ENCODE results near the gene COL9A2.

The COL9A2 gene

GRCh38 chr1:40307186-40307585 is 9.9 kb downstream of the COL9A2 start:
- H3K36me3 Mint-ChIP-seq (ENCODE audit: low read depth) = peaks cover 1% of the 10 kb centered on the region
- H3K9me3 Mint-ChIP-seq = no peaks in the 10 kb centered on the region
- DNase-seq = no peak
- H3K27ac Mint-ChIP-seq = no peak overlapping the region
- no peaks in the 10 kb centered on the region for H3K4me1 Mint-ChIP-seq
- no peak for TF ChIP-seq CTCF (IDR thresholded peaks at IDR 0.05)
- no peak overlapping the region for H3K4me3 Mint-ChIP-seq
- peaks cover 4% of the 10 kb centered on the region for H3K27me3 Mint-ChIP-seq (ENCODE audit: low read depth, poor library complexity)

- no peak for TF ChIP-seq CTCF (IDR thresholded peaks at IDR 0.05)
- peaks cover 7% of the 10 kb centered on the region for H3K36me3 Mint-ChIP-seq (ENCODE audit: low read depth)
- DNase-seq = no peak
- no peaks in the 10 kb centered on the region for H3K4me1 Mint-ChIP-seq
- no peaks in the 10 kb centered on the region for H3K9me3 Mint-ChIP-seq
- no peak overlapping the region for H3K4me3 Mint-ChIP-seq
- peaks cover 4% of the 10 kb centered on the region for H3K27me3 Mint-ChIP-seq (ENCODE audit: low read depth, poor library complexity)
- no peak overlapping the region for H3K27ac Mint-ChIP-seq
These were observed 10.8 kb downstream of the COL9A2 start for GRCh38 chr1:40306296-40306695.

GRCh38 chr1:40305871-40306270 is 11.2 kb downstream of the COL9A2 start:
- no peaks in the 10 kb centered on the region for H3K4me1 Mint-ChIP-seq
- H3K27me3 Mint-ChIP-seq (ENCODE audit: low read depth, poor library complexity) = peaks cover 4% of the 10 kb centered on the region
- no peak for DNase-seq
- no peak overlapping the region for H3K4me3 Mint-ChIP-seq
- H3K36me3 Mint-ChIP-seq (ENCODE audit: low read depth) = peaks cover 7% of the 10 kb centered on the region
- H3K9me3 Mint-ChIP-seq = no peaks in the 10 kb centered on the region
- H3K27ac Mint-ChIP-seq = no peak overlapping the region
- no peak for TF ChIP-seq CTCF (IDR thresholded peaks at IDR 0.05)

- Mint-ChIP-seq H3K4me1 (no peaks in the 10 kb centered on the region), H3K9me3 (no peaks in the 10 kb centered on the region), H3K36me3 (ENCODE audit: low read depth) (peaks cover 7% of the 10 kb centered on the region), H3K27me3 (ENCODE audit: low read depth, poor library complexity) (peaks cover 4% of the 10 kb centered on the region), H3K27ac (no peak overlapping the region), H3K4me3 (no peak overlapping the region)
- no peak for DNase-seq
- TF ChIP-seq CTCF (IDR thresholded peaks at IDR 0.05) = no peak
These were observed 11.6 kb downstream of the COL9A2 start for GRCh38 chr1:40305451-40305850.

- Mint-ChIP-seq H3K4me3 (no peak overlapping the region), H3K27me3 (ENCODE audit: low read depth, poor library complexity) (peaks cover 4% of the 10 kb centered on the region), H3K4me1 (no peaks in the 10 kb centered on the region), H3K36me3 (ENCODE audit: low read depth) (peaks cover 7% of the 10 kb centered on the region), H3K27ac (no peak overlapping the region), H3K9me3 (no peaks in the 10 kb centered on the region)
- no peak for DNase-seq
- TF ChIP-seq CTCF (IDR thresholded peaks at IDR 0.05) = no peak
These were observed 13.3 kb downstream of the COL9A2 start for GRCh38 chr1:40303790-40304189.

- no peak for TF ChIP-seq CTCF (IDR thresholded peaks at IDR 0.05)
- peaks cover 7% of the 10 kb centered on the region for H3K36me3 Mint-ChIP-seq (ENCODE audit: low read depth)
- no peak overlapping the region for H3K4me3 Mint-ChIP-seq
- H3K9me3 Mint-ChIP-seq = no peaks in the 10 kb centered on the region
- peaks cover 4% of the 10 kb centered on the region for H3K27me3 Mint-ChIP-seq (ENCODE audit: low read depth, poor library complexity)
- H3K27ac Mint-ChIP-seq = no peak overlapping the region
- no peak for DNase-seq
- no peaks in the 10 kb centered on the region for H3K4me1 Mint-ChIP-seq
These were observed 13.9 kb downstream of the COL9A2 start for GRCh38 chr1:40303051-40303771.

Data from nephron progenitor cell (in vitro differentiated cells).